ENCODE measurements around the gene PICALM.
"Not testable (repeated sequence)": the region's sequence is repeated elsewhere in the genome, so short reads cannot be mapped to it uniquely, and the experiment has no call there.

Gene PICALM

GRCh38 chr11:86115542-86116385 lies 46.9 kb upstream of the PICALM start:
- ATAC-seq (ENCODE audit: low read depth) (peak; percentile 58), DNase-seq (ENCODE audit: low spot score) (no peak)
- no peak for TF ChIP-seq CTCF (IDR thresholded peaks at IDR 0.05; ENCODE audit: poor library complexity, severe bottlenecking)

GRCh38 chr11:86108890-86109638 lies 40.2 kb upstream of the PICALM start:
- H3K4me1 ChIP-seq (ENCODE audit: insufficient read depth, poor library complexity, severe bottlenecking): no peaks in the 10 kb centered on the region
- no peak for TF ChIP-seq CTCF (IDR thresholded peaks at IDR 0.05; ENCODE audit: poor library complexity, severe bottlenecking)
- H3K4me3 ChIP-seq (ENCODE audit: severe bottlenecking): no peak overlapping the region
- H3K27me3 ChIP-seq (ENCODE audit: insufficient read depth, poor library complexity, severe bottlenecking): no peaks in the 10 kb centered on the region
- H3K9me3 ChIP-seq (ENCODE audit: severe bottlenecking): no peaks in the 10 kb centered on the region
- no peak overlapping the region for H3K27ac ChIP-seq (ENCODE audit: poor library complexity, severe bottlenecking)
- ATAC-seq (ENCODE audit: low read depth): no peak
- no peaks in the 10 kb centered on the region for H3K36me3 ChIP-seq (ENCODE audit: low read depth)
- no peak for DNase-seq (ENCODE audit: low spot score)

More at GRCh38 chr11:86115542-86116385, 46.9 kb upstream of the PICALM start:
- Histone ChIP-seq H3K27ac (ENCODE audit: poor library complexity, severe bottlenecking) (peak overlapping the region; percentile 39), H3K36me3 (ENCODE audit: low read depth) (no peaks in the 10 kb centered on the region), H3K27me3 (ENCODE audit: insufficient read depth, poor library complexity, severe bottlenecking) (no peaks in the 10 kb centered on the region), H3K9me3 (ENCODE audit: severe bottlenecking) (no peaks in the 10 kb centered on the region), H3K4me1 (ENCODE audit: insufficient read depth, poor library complexity, severe bottlenecking) (peaks cover 17% of the 10 kb centered on the region), H3K4me3 (ENCODE audit: severe bottlenecking) (no peak overlapping the region)

- no peaks in the 10 kb centered on the region for H3K27me3 ChIP-seq (ENCODE audit: insufficient read depth, poor library complexity, severe bottlenecking)
- no peaks in the 10 kb centered on the region for H3K36me3 ChIP-seq (ENCODE audit: low read depth)
- no peak overlapping the region for H3K27ac ChIP-seq (ENCODE audit: poor library complexity, severe bottlenecking)
- no peaks in the 10 kb centered on the region for H3K4me1 ChIP-seq (ENCODE audit: insufficient read depth, poor library complexity, severe bottlenecking)
- H3K9me3 ChIP-seq (ENCODE audit: severe bottlenecking): no peaks in the 10 kb centered on the region
- H3K4me3 ChIP-seq (ENCODE audit: severe bottlenecking): no peak overlapping the region
- no peak for TF ChIP-seq CTCF (IDR thresholded peaks at IDR 0.05; ENCODE audit: poor library complexity, severe bottlenecking)
- DNase-seq (ENCODE audit: low spot score): no peak
- ATAC-seq (ENCODE audit: low read depth): no peak
Measured at GRCh38 chr11:86108191-86108590, 39.3 kb upstream of the PICALM start.

- H3K4me1 ChIP-seq (ENCODE audit: insufficient read depth, poor library complexity, severe bottlenecking): peaks cover 10% of the 10 kb centered on the region
- no peak overlapping the region for H3K27ac ChIP-seq (ENCODE audit: poor library complexity, severe bottlenecking)
- no peaks in the 10 kb centered on the region for H3K27me3 ChIP-seq (ENCODE audit: insufficient read depth, poor library complexity, severe bottlenecking)
- TF ChIP-seq CTCF (IDR thresholded peaks at IDR 0.05; ENCODE audit: poor library complexity, severe bottlenecking): no peak
- ATAC-seq (ENCODE audit: low read depth): no peak
- no peak for DNase-seq (ENCODE audit: low spot score)
- H3K36me3 ChIP-seq (ENCODE audit: low read depth): no peaks in the 10 kb centered on the region
- H3K9me3 ChIP-seq (ENCODE audit: severe bottlenecking): no peaks in the 10 kb centered on the region
- H3K4me3 ChIP-seq (ENCODE audit: severe bottlenecking): no peak overlapping the region
Measured at GRCh38 chr11:86106916-86107315, 38.0 kb upstream of the PICALM start.

GRCh38 chr11:86106031-86106430 lies 37.1 kb upstream of the PICALM start:
- H3K4me3 ChIP-seq (ENCODE audit: severe bottlenecking); DNase-seq (ENCODE audit: low spot score); H3K9me3 ChIP-seq (ENCODE audit: severe bottlenecking); H3K36me3 ChIP-seq (ENCODE audit: low read depth); ATAC-seq (ENCODE audit: low read depth); H3K27ac ChIP-seq (ENCODE audit: poor library complexity, severe bottlenecking); H3K27me3 ChIP-seq (ENCODE audit: insufficient read depth, poor library complexity, severe bottlenecking): not testable (repeated sequence)
- peaks cover 18% of the 10 kb centered on the region for H3K4me1 ChIP-seq (ENCODE audit: insufficient read depth, poor library complexity, severe bottlenecking)

GRCh38 chr11:86105601-86106000 lies 36.7 kb upstream of the PICALM start:
- H3K4me3 ChIP-seq (ENCODE audit: severe bottlenecking); H3K27me3 ChIP-seq (ENCODE audit: insufficient read depth, poor library complexity, severe bottlenecking); H3K27ac ChIP-seq (ENCODE audit: poor library complexity, severe bottlenecking); H3K36me3 ChIP-seq (ENCODE audit: low read depth); ATAC-seq (ENCODE audit: low read depth); DNase-seq (ENCODE audit: low spot score); H3K9me3 ChIP-seq (ENCODE audit: severe bottlenecking): not testable (repeated sequence)
- peaks cover 18% of the 10 kb centered on the region for H3K4me1 ChIP-seq (ENCODE audit: insufficient read depth, poor library complexity, severe bottlenecking)

Measured in RWPE2 (cell line).